Mesothelial cell of epicardium (in vitro differentiated cells): ENCODE data around the gene LMF1. TPM values are rescaled to one million over a fixed set of nuclear protein-coding genes. Genes with fewer than 3 reads are reported as not detected.

Experiments
- DNase-seq, 2 experiments: peaks; one replicate each; pipeline ENCODE4 v3.0.0; 2021; ENCODE audit warnings: low spot score in 2 of 2; ENCODE audit not compliant: unreplicated experiment in 2 of 2
- H3K27ac Mint-ChIP-seq: 2 replicates; pipeline ENCODE4 v1.8.0; 2021; ENCODE audit warnings: mixed read lengths
- H3K27me3 Mint-ChIP-seq: 2 replicates; pipeline ENCODE4 v1.8.0; 2021; ENCODE audit warnings: low read depth, mixed read lengths
- H3K36me3 Mint-ChIP-seq: 2 replicates; pipeline ENCODE4 v1.8.0; 2021; ENCODE audit warnings: mixed read lengths
- H3K4me1 Mint-ChIP-seq: 2 replicates; pipeline ENCODE4 v1.8.0; 2021; ENCODE audit warnings: mixed read lengths
- H3K4me3 Mint-ChIP-seq: 2 replicates; pipeline ENCODE4 v1.8.0; 2021; ENCODE audit warnings: mild to moderate bottlenecking, moderate library complexity, mixed read lengths
- H3K9me3 Mint-ChIP-seq: 2 replicates; pipeline ENCODE4 v1.8.0; 2021; ENCODE audit warnings: mixed read lengths
- total RNA-seq: library from RNA; stranded (reverse); gene quantifications from 3 replicates; pipeline ENCODE4 v1.2.1, GENCODE V29; 2021
- TF ChIP-seq, protein P1 (sequence below): fragments of 200-600 bp; sonication (generic); IDR thresholded peaks from one replicate; pipeline ENCODE4 v1.5.0; 2021; ENCODE audit warnings: antibody characterized with exemption; ENCODE audit not compliant: unreplicated experiment

Gene LMF1
- total RNA-seq, 1 donor from 2014 or later: 37.4 TPM

DNA sequence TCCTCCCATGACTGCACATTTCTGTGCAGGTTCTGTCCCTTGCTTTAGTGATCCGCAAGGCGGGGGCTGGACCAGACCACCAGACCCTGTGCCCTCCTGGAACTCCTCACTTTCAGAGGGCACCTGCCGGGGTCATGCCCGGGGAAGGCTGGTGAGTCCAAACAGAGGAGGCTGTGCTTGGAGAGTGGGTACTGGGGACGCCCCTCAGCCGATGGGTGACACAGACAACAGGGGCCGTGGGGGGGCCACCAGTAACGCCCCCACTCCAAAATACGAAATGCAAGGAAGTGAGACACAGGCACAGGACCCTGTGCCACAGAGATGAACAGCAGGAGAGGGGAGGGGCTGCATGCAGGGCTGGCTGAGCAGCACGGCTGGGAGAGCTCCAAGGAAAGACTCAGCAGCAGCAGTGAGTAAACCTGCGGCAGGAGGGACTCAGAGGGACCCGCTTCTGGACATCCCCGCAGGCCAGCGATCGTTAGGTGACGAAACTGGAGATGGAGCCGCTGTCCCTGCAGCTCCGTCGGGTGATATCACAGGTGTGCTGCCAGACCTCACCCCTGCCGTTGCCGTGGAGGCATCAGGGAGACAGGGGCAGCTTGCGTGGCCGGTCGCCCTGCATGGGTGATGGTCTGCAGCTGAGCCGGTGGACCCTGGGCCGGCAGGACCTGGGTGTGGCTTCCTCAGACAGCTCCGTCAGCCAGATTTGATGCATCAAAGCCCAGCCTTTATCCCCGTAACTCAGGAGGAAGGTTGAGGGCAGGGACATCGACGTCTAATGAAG lies 99.0 kb downstream of the LMF1 start:
- no peaks in the 10 kb centered on the region for H3K4me1 Mint-ChIP-seq
- peaks cover 7% of the 10 kb centered on the region for H3K36me3 Mint-ChIP-seq
- DNase-seq: peak in 1 of 2 experiments; percentile 13
- H3K27ac Mint-ChIP-seq: no peak overlapping the region
- H3K4me3 Mint-ChIP-seq: no peak overlapping the region
- H3K27me3 Mint-ChIP-seq: no peaks in the 10 kb centered on the region
- TF ChIP-seq, protein P1, sequence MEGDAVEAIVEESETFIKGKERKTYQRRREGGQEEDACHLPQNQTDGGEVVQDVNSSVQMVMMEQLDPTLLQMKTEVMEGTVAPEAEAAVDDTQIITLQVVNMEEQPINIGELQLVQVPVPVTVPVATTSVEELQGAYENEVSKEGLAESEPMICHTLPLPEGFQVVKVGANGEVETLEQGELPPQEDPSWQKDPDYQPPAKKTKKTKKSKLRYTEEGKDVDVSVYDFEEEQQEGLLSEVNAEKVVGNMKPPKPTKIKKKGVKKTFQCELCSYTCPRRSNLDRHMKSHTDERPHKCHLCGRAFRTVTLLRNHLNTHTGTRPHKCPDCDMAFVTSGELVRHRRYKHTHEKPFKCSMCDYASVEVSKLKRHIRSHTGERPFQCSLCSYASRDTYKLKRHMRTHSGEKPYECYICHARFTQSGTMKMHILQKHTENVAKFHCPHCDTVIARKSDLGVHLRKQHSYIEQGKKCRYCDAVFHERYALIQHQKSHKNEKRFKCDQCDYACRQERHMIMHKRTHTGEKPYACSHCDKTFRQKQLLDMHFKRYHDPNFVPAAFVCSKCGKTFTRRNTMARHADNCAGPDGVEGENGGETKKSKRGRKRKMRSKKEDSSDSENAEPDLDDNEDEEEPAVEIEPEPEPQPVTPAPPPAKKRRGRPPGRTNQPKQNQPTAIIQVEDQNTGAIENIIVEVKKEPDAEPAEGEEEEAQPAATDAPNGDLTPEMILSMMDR: no peak
- no peaks in the 10 kb centered on the region for H3K9me3 Mint-ChIP-seq

GRCh38 chr16:870856-871561 lies 99.8 kb downstream of the LMF1 start:
- H3K27me3 Mint-ChIP-seq: no peaks in the 10 kb centered on the region
- no peaks in the 10 kb centered on the region for H3K9me3 Mint-ChIP-seq
- H3K36me3 Mint-ChIP-seq: peaks cover 11% of the 10 kb centered on the region
- no peak overlapping the region for H3K4me3 Mint-ChIP-seq
- H3K4me1 Mint-ChIP-seq: no peaks in the 10 kb centered on the region
- DNase-seq: peak in 1 of 2 experiments; percentile 12
- TF ChIP-seq, protein P1: no peak
- H3K27ac Mint-ChIP-seq: no peak overlapping the region

DNA sequence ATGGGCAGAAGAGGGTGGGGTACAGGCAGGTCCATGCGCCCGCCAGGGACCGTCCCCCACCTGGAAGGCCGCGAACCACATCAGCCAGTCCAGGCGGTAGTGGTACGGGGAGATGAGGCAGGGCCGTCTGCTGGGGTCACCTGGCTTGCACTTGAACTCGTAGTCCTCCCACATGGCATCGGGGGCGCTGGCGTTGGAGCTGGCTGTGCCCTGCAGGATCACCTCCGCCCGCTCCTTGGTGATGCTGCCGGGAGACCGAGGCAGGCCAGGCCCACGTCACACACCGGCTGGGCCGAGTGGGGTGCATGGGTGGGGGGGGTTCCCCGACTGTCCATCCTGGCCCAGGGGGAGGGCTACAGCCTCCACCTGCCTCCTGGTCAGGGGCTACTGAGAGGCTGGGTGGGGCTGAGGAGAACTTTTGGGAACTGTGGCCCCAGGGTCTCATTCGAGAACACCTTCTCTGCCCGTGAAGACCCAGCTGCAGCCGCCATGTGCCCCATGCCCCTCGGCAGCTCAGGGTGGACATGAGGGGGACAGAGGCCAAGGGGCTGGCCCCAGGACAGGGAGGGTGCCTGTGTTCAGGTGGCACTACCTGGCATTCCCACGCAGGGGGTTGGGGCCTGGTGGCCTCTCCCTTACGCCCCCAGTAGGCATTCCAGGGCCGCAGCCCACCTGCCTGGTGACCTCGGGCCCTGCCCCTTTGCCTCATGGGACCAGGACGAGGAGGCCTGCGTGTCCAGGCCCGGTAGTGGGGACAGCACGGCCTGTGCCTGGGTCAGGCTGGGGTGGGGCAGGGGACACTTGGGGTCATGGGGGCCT lies 100.8 kb downstream of the LMF1 start:
- TF ChIP-seq, protein P1: no peak
- no peaks in the 10 kb centered on the region for H3K4me1 Mint-ChIP-seq
- peaks cover under 1% of the 10 kb centered on the region for H3K9me3 Mint-ChIP-seq
- peak in 1 of 2 experiments; percentile 15 for DNase-seq
- H3K27me3 Mint-ChIP-seq: no peaks in the 10 kb centered on the region
- H3K4me3 Mint-ChIP-seq: no peak overlapping the region
- H3K27ac Mint-ChIP-seq: no peak overlapping the region
- peaks cover 15% of the 10 kb centered on the region for H3K36me3 Mint-ChIP-seq

GRCh38 chr16:868846-869822 lies 101.7 kb downstream of the LMF1 start:
- no peak for DNase-seq
- Mint-ChIP-seq H3K4me3 (no peak overlapping the region), H3K27ac (no peak overlapping the region), H3K4me1 (no peaks in the 10 kb centered on the region), H3K27me3 (no peaks in the 10 kb centered on the region), H3K36me3 (peaks cover 18% of the 10 kb centered on the region), H3K9me3 (peaks cover 4% of the 10 kb centered on the region)
- TF ChIP-seq, protein P1: no peak

DNA sequence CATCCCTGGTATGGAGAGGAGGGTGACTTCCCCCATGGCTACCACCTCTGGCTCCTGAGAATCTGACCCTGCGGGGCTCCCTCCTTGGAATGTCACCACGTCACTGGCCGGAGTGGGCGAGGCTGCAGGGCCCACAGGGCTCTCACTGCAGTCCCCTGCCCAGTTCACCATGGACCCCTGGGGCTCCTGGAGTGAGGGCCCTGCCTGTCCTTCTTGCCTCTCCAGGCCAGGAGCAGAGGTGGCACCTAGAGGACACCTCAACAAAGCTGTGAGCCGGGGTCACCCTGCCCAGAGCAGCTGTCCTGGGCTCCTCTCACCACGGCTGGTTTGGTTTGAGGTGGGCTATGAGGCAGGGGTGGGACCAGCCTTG lies 102.4 kb downstream of the LMF1 start:
- Mint-ChIP-seq H3K36me3 (peaks cover 18% of the 10 kb centered on the region), H3K27me3 (no peaks in the 10 kb centered on the region), H3K4me3 (no peak overlapping the region), H3K4me1 (no peaks in the 10 kb centered on the region), H3K9me3 (peaks cover 10% of the 10 kb centered on the region), H3K27ac (no peak overlapping the region)
- DNase-seq: no peak
- TF ChIP-seq, protein P1: no peak
